ENCODE data around the gene EXOSC5. TPM values are rescaled to one million over a fixed set of nuclear protein-coding genes. Genes with fewer than 3 reads are reported as not detected.

EXOSC5 gene
- total RNA-seq, 1 experiment from 2014 or later: 25.2 TPM

GRCh38 chr19:41363753-41364523, 33.2 kb downstream of the EXOSC5 start, which contains the start of gene B9D2:
B9D2 (minus strand) TSS chr19:41364149; CDS start chr19:41363519, 630 bp downstream.
- ChIA-PET POLR2A (interaction anchor here (0.8 to 1.1 kb wide), 4 partner anchors 9 to 55 kb away, joined by 3 to 4 read pairs (median 3); no protein-coding TSS in a partner anchor), CTCF (interaction anchor here (0.7 kb wide), 1 partner anchor 220 kb away, joined by 4 read pairs; no protein-coding TSS in a partner anchor)
- Histone ChIP-seq H3K36me3 (ENCODE audit: control insufficient read depth, insufficient read depth, low read length) (no peaks in the 10 kb centered on the region), H3K9me3 (ENCODE audit: control insufficient read depth, insufficient read depth, low read depth, low read length) (no peaks in the 10 kb centered on the region), H3K27ac (ENCODE audit: low read length) (peak within 1 kb of the TSS; percentile 98), H3K4me3 (ENCODE audit: low read depth in 2 of 2, low read length in 2 of 2) (peak within 1 kb of the TSS; percentile 72 to 92), H3K4me1 (ENCODE audit: control insufficient read depth, insufficient read depth, low read length) (peaks cover 3% of the 10 kb centered on the region), H3K27me3 (ENCODE audit: control insufficient read depth, insufficient read depth, low read length) (no peaks in the 10 kb centered on the region)
- DNase-seq (ENCODE audit: low read depth, low spot score): peak; percentile 91
- ATAC-seq: peak; percentile 98
- in situ Hi-C loops (cut with HindIII; ENCODE audit: low pct_unique_long_range_greater_than_20kb, low sequenced_read_pairs): no loop called here
- BruUV-seq (replicated peaks): TSS peak; percentile 94
- intact Hi-C loops (cut with micrococcal nuclease; ENCODE audit: unreplicated experiment): no loop called here
- TF ChIP-seq SIN3A (IDR thresholded peaks at IDR 0.05; ENCODE audit: borderline replicate concordance, insufficient read depth, low read depth, low read length) (0 out of 2 replicates have a peak, but pooled peaks have one; percentile 58), REST (IDR thresholded peaks at IDR 0.05; ENCODE audit: insufficient read depth in 1 of 2, low read depth in 2 of 2, low read length in 1 of 2) (no peak), TCF7L2 (IDR thresholded peaks at IDR 0.05; ENCODE audit: low read depth, low read length) (peak; percentile 89; the same call in 1 of the 2 replicates), POLR2AphosphoS5 (IDR thresholded peaks at IDR 0.05; ENCODE audit: low read depth, low read length) (peak; percentile 82), CTCF (IDR thresholded peaks at IDR 0.05) (no peak)

- TF ChIP-seq SIN3A (IDR thresholded peaks at IDR 0.05; ENCODE audit: borderline replicate concordance, insufficient read depth, low read depth, low read length) (no peak), TCF7L2 (IDR thresholded peaks at IDR 0.05; ENCODE audit: low read depth, low read length) (no peak), CTCF (IDR thresholded peaks at IDR 0.05) (no peak), REST (IDR thresholded peaks at IDR 0.05; ENCODE audit: insufficient read depth in 1 of 2, low read depth in 2 of 2, low read length in 1 of 2) (no peak), POLR2AphosphoS5 (IDR thresholded peaks at IDR 0.05; ENCODE audit: low read depth, low read length) (no peak)
These were observed 33.8 kb downstream of the EXOSC5 start for GRCh38 chr19:41363371-41363752.

More at GRCh38 chr19:41363371-41363752, 33.8 kb downstream of the EXOSC5 start:
- H3K27ac ChIP-seq (ENCODE audit: low read length): peak overlapping the region; percentile 98
- ChIA-PET POLR2A (interaction anchor here (0.8 to 1.1 kb wide), 3 partner anchors 17 to 55 kb away, joined by 3 read pairs; no protein-coding TSS in a partner anchor), CTCF (no interaction called here)
- H3K9me3 ChIP-seq (ENCODE audit: control insufficient read depth, insufficient read depth, low read depth, low read length): no peaks in the 10 kb centered on the region
- peak overlapping the region; percentile 72 to 92 for H3K4me3 ChIP-seq (ENCODE audit: low read depth in 2 of 2, low read length in 2 of 2)
- no peak for DNase-seq (ENCODE audit: low read depth, low spot score)
- intact Hi-C loops (cut with micrococcal nuclease; ENCODE audit: unreplicated experiment) (no loop called here), in situ Hi-C loops (cut with HindIII; ENCODE audit: low pct_unique_long_range_greater_than_20kb, low sequenced_read_pairs) (no loop called here)
- no TSS peak for BruUV-seq (replicated peaks)
- ATAC-seq: no peak
- H3K27me3 ChIP-seq (ENCODE audit: control insufficient read depth, insufficient read depth, low read length): no peaks in the 10 kb centered on the region
- no peaks in the 10 kb centered on the region for H3K36me3 ChIP-seq (ENCODE audit: control insufficient read depth, insufficient read depth, low read length)
- peaks cover 3% of the 10 kb centered on the region for H3K4me1 ChIP-seq (ENCODE audit: control insufficient read depth, insufficient read depth, low read length)

Data from Panc1 (cell line).